Tibial artery (tissue), 4 donors: ENCODE data around the gene MYH15.

ENCODE experiments used
- DNase-seq, 2 donors: peaks; one replicate each; pipeline ENCODE4 v3.0.0-alpha.2; 2019
- H3K27ac ChIP-seq, 2 donors: fragments of 200-600 bp; sonication (generic) in 1 of 2; 1 replicate in 1 of 2; 2 replicates in 1 of 2; pipeline ENCODE4 v1.5.1; 2018 to 2019; ENCODE audit warnings: mild to moderate bottlenecking in 1 of 2
- H3K27me3 ChIP-seq, 2 donors: fragments of 200-600 bp; sonication (generic) in 1 of 2; one replicate each; pipeline versions ENCODE4 v1.5.1 to v1.6.0; 2016 to 2019
- H3K36me3 ChIP-seq, 3 donors: fragments of 200-600 bp; sonication (generic) in 2 of 3; one replicate each; pipeline ENCODE4 v1.5.1; 2016 to 2019; ENCODE audit warnings: mild to moderate bottlenecking in 2 of 3
- H3K4me1 ChIP-seq, 4 donors: fragments of 200-600 bp; sonication (generic) in 2 of 4; 1 replicate in 3 of 4; 2 replicates in 1 of 4; pipeline ENCODE4 v1.5.1; 2016 to 2019
- H3K4me3 ChIP-seq, 2 donors: fragments of 200-600 bp; sonication (generic) in 1 of 2; 1 replicate in 1 of 2; 2 replicates in 1 of 2; pipeline ENCODE4 v1.5.1; 2018 to 2019; ENCODE audit warnings: mild to moderate bottlenecking in 2 of 2
- H3K9me3 ChIP-seq, 3 donors: fragments of 200-600 bp; sonication (generic) in 1 of 3; one replicate each; pipeline ENCODE4 v1.5.1; 2016 to 2019
- intact Hi-C: fragments of 100-400 bp; cut with DNase I; formaldehyde crosslinking; loops from one replicate; pipeline ENCODE4 v1.15.0; 2023; ENCODE audit warnings: low total_unique reads
- TF ChIP-seq, protein P1 (sequence below), 2 experiments: fragments of 200-600 bp in 1 of 2; fragments of 450-650 bp in 1 of 2; IDR thresholded peaks; one replicate each; pipeline ENCODE4 v1.5.1; 2017 to 2019; ENCODE audit warnings: antibody characterized with exemption in 2 of 2, mild to moderate bottlenecking in 1 of 2, moderate library complexity in 1 of 2

MYH15 gene

DNA sequence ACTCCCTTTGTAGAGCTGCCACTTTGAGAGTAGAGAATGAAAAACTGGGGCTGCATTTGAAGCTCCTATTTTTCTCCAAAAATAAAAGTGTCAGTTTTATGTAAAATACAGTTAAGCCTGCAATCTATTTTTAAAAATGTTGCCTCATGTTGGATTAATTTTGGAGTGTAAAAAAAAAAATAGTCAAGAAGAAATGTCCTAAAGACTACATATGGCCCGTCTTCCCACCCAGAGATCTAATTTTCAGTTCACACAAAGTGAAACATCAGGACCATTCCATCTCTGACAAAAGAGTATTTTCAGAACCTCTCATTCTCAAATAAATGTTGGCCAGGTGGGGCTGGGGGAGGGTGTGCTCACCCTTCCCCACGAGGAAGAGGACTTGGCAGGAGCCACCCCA is 151.4 kb downstream of the MYH15 start:
- Histone ChIP-seq H3K27me3 (no peaks in the 10 kb centered on the region), H3K27ac (no peak overlapping the region), H3K4me3 (no peak overlapping the region), H3K9me3 (no peaks in the 10 kb centered on the region), H3K36me3 (no peaks in the 10 kb centered on the region), H3K4me1 (no peaks in the 10 kb centered on the region)
- TF ChIP-seq, protein P1, sequence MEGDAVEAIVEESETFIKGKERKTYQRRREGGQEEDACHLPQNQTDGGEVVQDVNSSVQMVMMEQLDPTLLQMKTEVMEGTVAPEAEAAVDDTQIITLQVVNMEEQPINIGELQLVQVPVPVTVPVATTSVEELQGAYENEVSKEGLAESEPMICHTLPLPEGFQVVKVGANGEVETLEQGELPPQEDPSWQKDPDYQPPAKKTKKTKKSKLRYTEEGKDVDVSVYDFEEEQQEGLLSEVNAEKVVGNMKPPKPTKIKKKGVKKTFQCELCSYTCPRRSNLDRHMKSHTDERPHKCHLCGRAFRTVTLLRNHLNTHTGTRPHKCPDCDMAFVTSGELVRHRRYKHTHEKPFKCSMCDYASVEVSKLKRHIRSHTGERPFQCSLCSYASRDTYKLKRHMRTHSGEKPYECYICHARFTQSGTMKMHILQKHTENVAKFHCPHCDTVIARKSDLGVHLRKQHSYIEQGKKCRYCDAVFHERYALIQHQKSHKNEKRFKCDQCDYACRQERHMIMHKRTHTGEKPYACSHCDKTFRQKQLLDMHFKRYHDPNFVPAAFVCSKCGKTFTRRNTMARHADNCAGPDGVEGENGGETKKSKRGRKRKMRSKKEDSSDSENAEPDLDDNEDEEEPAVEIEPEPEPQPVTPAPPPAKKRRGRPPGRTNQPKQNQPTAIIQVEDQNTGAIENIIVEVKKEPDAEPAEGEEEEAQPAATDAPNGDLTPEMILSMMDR (IDR thresholded peaks at IDR 0.05), result no peak
- intact Hi-C loops, result no loop called here
- no peak for DNase-seq

DNA sequence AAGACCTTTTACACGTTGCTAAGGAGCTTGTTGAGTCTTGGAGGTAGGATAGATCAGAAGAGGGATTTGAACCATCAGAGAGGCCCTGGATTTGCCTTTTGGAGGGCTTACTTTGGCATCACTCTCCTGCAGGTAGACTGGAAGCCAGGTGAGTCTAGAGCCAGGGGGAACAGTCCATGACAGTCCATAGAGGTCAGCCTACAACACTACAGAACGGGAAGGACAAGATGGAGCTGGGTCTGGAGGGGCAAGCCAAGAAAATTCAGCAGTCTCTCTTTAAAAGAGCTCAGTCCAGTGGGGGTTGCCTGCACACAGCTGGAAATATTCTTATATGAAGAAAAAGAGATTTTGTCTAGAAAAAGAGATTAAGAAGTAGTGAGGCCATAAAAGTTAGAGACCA is 153.4 kb downstream of the MYH15 start:
- H3K36me3 ChIP-seq, result no peaks in the 10 kb centered on the region
- intact Hi-C loops, result no loop called here
- H3K27ac ChIP-seq, result no peak overlapping the region
- TF ChIP-seq, protein P1 (IDR thresholded peaks at IDR 0.05), result no peak
- no peak for DNase-seq
- H3K9me3 ChIP-seq, result no peaks in the 10 kb centered on the region
- no peaks in the 10 kb centered on the region for H3K4me1 ChIP-seq
- H3K4me3 ChIP-seq, result no peak overlapping the region
- no peaks in the 10 kb centered on the region for H3K27me3 ChIP-seq

DNA sequence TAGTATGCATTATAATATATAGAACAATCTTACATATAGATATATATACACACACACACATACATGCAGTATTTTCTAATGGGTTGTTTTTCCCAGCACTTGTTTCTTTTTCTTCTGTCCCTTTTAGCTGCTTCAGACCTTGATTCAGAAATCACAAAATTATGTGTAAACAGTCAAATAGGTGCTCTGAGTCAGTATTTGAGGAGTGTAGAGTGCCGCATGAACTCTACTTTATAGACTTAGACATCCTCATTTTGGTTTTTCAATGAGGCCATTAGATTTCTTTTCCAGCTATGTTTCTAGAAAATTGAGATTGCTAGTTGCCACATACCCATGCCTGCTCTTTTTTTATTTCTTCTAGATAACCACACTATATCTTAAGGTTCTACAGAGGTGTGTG is 155.8 kb downstream of the MYH15 start:
- H3K9me3 ChIP-seq, result no peaks in the 10 kb centered on the region
- H3K4me3 ChIP-seq, result no peak overlapping the region
- no peak for DNase-seq
- intact Hi-C loops, result no loop called here
- no peak overlapping the region for H3K27ac ChIP-seq
- H3K36me3 ChIP-seq, result no peaks in the 10 kb centered on the region
- no peaks in the 10 kb centered on the region for H3K27me3 ChIP-seq
- TF ChIP-seq, protein P1 (IDR thresholded peaks at IDR 0.05), result no peak
- no peaks in the 10 kb centered on the region for H3K4me1 ChIP-seq

DNA sequence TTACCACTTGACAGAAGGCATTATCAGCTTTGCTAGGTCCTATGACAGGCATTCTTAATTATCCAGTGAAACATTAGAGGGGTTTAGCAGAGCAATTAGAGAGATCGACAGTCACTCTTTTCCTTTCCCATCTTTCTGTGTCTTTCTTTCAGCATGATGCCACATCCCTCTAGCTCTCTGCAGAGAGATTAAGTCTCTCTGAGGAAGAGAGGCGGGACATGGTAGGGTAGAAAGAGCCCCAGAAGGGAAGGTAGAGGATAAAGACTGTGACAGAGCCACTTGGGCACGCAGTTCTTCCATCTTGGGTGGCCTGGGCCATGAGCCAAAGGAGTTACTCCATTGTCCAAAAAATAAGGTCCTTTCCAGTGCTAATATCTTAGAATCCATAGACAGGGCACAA is 158.2 kb downstream of the MYH15 start:
- Histone ChIP-seq H3K9me3 (no peaks in the 10 kb centered on the region), H3K27ac (no peak overlapping the region), H3K4me3 (no peak overlapping the region), H3K27me3 (no peaks in the 10 kb centered on the region), H3K36me3 (no peaks in the 10 kb centered on the region), H3K4me1 (no peaks in the 10 kb centered on the region)
- DNase-seq, result no peak
- TF ChIP-seq, protein P1 (IDR thresholded peaks at IDR 0.05), result no peak
- intact Hi-C loops, result no loop called here

DNA sequence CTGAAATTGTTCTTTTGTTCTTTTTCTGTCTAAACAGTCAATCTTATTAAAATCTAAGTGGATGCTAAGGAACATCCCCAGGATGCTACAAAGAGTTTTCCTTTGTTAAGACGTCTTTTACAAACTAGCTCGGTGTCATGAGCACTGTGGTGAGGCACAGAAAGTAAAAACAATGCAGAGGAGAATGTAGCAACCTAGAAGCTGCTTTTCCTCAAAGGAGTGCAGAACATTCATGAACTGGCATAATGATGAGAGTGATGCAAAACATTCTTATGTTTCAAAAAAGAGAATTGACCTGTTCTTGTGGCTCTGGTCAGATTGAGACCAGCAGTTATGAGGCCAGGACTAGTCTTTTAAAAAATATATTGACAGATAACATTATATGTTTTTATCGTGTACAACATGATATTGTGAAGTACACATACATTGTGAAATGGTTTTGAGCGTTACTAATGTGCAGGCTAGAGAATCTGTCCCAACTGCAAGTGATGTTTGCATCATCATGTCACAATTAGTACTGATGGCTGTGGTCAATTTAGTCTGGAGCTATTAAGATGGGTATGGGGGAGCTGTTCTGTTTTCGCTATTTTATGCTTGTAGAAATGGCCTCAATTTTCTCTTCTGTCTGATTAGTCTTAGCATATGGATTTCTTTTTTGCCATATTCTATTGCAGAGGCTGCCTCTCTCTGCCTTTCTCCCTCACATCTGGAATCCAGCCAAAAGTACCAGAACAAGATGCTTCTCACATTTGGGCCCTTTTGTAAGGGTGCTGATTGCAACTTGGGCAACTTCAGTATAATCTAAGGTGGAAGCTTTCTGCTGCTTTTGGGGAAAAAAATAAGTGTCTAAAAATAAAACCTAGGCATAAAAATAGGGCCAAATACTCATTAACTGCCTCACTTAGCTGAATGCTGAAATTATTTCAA is 163.8 kb downstream of the MYH15 start:
- Histone ChIP-seq H3K9me3 (no peaks in the 10 kb centered on the region), H3K27ac (no peak overlapping the region), H3K4me3 (no peak overlapping the region), H3K36me3 (no peaks in the 10 kb centered on the region), H3K27me3 (no peaks in the 10 kb centered on the region), H3K4me1 (no peaks in the 10 kb centered on the region)
- no peak for DNase-seq
- intact Hi-C loops, result no loop called here
- TF ChIP-seq, protein P1 (IDR thresholded peaks at IDR 0.05), result no peak
